Thoracic aorta (tissue), 2 donors: ENCODE data around the gene PI16. TPM values are rescaled to one million over a fixed set of nuclear protein-coding genes. Genes with fewer than 3 reads are reported as not detected.
"Not testable (repeated sequence)": the region's sequence is repeated elsewhere in the genome, so short reads cannot be mapped to it uniquely, and the experiment has no call there.

Experiments
- ATAC-seq: fragments of 150-250 bp; one replicate; pipeline ENCODE4 v1.8.0; 2017; ENCODE audit warnings: low read depth; ENCODE audit not compliant: insufficient number of reproducible peaks, low FRiP score
- DNase-seq: peaks from one replicate; pipeline ENCODE4 v3.0.0-alpha.2; 2020; ENCODE audit warnings: low spot score
- H3K27ac ChIP-seq, 2 donors: fragments of 200-600 bp; sonication (generic); 1 replicate in 1 of 2; 2 replicates in 1 of 2; pipeline ENCODE4 v1.5.1; 2016; ENCODE audit warnings: mild to moderate bottlenecking in 2 of 2, moderate library complexity in 2 of 2
- H3K27me3 ChIP-seq: fragments of 200-600 bp; sonication (generic); replicated peaks from 2 replicates; pipeline ENCODE4 v1.6.0; 2016; ENCODE audit warnings: mild to moderate bottlenecking; ENCODE audit not compliant: insufficient read depth
- H3K36me3 ChIP-seq: fragments of 200-600 bp; sonication (generic); one replicate; pipeline ENCODE4 v1.5.1; 2016
- H3K4me1 ChIP-seq, 2 donors: fragments of 200-600 bp; sonication (generic); 1 replicate in 1 of 2; 2 replicates in 1 of 2; pipeline versions ENCODE4 v1.5.1 to v1.6.0; 2016; ENCODE audit warnings: low read depth in 2 of 2, mild to moderate bottlenecking in 1 of 2; ENCODE audit not compliant: control insufficient read depth in 1 of 2
- H3K4me3 ChIP-seq: fragments of 200-600 bp; sonication (generic); 2 replicates; pipeline ENCODE4 v1.5.1; 2016; ENCODE audit warnings: mild to moderate bottlenecking
- H3K9me3 ChIP-seq: fragments of 200-600 bp; sonication (generic); 2 replicates; pipeline ENCODE4 v1.5.1; 2016
- total RNA-seq, 2 donors: library from RNA; depleted of rRNA; stranded (reverse); fragments of >200 nt; gene quantifications; one replicate each; pipeline versions ENCODE4 v1.1.0 to v1.2.3, GENCODE V29; 2016
- TF ChIP-seq, protein P1 (sequence below): fragments of 200-600 bp; sonication (generic); IDR thresholded peaks from one replicate; pipeline ENCODE4 v1.5.1; 2019; ENCODE audit warnings: antibody characterized with exemption

The PI16 gene
- total RNA-seq, 2 donors from 2014 or later: 44.3 to 89.7 TPM

DNA sequence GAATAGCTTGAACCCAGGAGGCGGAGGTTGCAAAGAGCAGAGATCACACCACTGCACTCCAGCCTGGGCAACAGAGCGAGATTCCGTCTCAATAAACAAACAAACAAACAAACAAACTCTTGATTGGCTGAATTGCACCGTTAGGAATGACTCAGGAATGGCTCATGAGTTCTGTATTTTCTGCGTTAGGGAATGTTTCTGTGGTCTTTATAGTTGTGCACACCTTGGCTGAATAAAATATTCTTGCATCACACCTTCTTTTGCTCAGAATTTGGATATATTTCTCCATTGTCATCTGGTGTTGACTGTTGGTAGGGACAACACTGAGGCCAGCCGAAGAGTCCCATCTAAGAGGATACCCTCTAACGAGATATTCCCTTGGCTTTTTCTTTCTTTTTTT, 19.6 kb upstream of the PI16 start:
- TF ChIP-seq, protein P1, sequence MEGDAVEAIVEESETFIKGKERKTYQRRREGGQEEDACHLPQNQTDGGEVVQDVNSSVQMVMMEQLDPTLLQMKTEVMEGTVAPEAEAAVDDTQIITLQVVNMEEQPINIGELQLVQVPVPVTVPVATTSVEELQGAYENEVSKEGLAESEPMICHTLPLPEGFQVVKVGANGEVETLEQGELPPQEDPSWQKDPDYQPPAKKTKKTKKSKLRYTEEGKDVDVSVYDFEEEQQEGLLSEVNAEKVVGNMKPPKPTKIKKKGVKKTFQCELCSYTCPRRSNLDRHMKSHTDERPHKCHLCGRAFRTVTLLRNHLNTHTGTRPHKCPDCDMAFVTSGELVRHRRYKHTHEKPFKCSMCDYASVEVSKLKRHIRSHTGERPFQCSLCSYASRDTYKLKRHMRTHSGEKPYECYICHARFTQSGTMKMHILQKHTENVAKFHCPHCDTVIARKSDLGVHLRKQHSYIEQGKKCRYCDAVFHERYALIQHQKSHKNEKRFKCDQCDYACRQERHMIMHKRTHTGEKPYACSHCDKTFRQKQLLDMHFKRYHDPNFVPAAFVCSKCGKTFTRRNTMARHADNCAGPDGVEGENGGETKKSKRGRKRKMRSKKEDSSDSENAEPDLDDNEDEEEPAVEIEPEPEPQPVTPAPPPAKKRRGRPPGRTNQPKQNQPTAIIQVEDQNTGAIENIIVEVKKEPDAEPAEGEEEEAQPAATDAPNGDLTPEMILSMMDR: no peak
- no peaks in the 10 kb centered on the region for H3K36me3 ChIP-seq
- H3K9me3 ChIP-seq: no peaks in the 10 kb centered on the region
- no peak overlapping the region for H3K4me3 ChIP-seq
- no peak overlapping the region for H3K27ac ChIP-seq
- no peaks in the 10 kb centered on the region for H3K4me1 ChIP-seq
- H3K27me3 ChIP-seq: no peaks in the 10 kb centered on the region
- ATAC-seq (no peak), DNase-seq (no peak)

DNA sequence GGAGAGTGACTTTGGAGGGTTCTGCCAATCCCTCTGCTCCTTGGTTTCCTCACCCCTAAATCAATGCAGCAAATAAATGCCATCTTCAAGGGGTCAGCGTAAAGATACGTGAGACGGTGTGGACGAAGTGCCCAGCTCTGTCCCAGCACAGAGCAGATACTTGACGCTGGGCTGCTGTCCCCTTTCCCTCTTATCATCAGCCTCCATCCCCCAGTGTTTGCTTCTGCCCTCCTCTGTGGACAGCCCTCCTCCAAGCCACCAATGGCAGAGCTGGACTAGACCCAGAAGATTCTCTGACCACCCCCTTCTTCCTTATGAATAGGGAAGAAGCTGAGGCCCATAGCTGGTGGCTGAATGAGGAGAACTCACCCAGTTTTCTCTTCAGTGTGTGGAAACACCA, 17.7 kb upstream of the PI16 start:
- Histone ChIP-seq H3K4me3 (no peak overlapping the region), H3K36me3 (no peaks in the 10 kb centered on the region), H3K4me1 (no peaks in the 10 kb centered on the region), H3K9me3 (no peaks in the 10 kb centered on the region), H3K27ac (no peak overlapping the region), H3K27me3 (no peaks in the 10 kb centered on the region)
- TF ChIP-seq, protein P1: no peak
- DNase-seq (no peak), ATAC-seq (no peak)

DNA sequence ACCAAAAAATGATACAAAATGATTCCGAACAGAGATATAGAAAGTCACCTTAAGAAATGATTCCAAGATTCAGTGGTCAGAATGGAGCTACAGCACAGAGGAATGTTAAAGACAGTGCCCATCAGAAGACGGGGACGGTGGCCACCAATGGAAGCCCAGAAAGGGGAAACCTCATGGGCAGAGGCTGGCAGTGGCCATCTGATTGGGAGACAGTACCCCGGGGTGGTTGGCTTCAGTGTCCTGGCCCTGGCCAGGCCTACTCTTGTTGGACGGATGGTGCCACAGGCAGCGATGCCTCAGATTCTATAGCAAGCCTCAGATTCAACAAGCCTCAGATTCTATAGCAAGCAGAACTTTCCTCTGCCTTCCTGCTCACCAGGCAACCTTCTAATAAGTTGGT, 16.6 kb upstream of the PI16 start:
- Histone ChIP-seq H3K4me1 (no peaks in the 10 kb centered on the region), H3K9me3 (no peaks in the 10 kb centered on the region), H3K4me3 (no peak overlapping the region), H3K27me3 (no peaks in the 10 kb centered on the region), H3K27ac (no peak overlapping the region), H3K36me3 (no peaks in the 10 kb centered on the region)
- TF ChIP-seq, protein P1: no peak
- ATAC-seq (no peak), DNase-seq (no peak)

DNA sequence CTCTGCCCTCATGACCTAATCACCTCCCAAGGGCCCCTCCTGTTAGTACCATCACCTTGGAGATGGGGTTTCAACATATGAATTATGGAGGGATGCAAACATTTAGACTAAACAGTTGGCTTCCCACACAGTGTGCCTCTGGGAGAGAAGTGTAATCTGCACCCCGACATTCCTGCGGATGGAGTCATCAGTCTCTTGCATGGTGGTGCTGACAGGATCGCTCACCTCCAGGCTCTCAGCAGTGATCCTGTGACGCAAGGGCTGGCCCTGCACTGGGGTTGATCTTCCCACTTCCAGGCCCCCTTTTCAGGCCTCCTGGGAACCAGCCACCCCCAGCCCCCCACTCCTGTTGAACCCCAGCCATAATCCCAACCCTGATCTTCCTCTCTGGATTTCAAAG, 16.0 kb upstream of the PI16 start:
- TF ChIP-seq, protein P1: no peak
- DNase-seq (no peak), ATAC-seq (no peak)
- H3K4me1 ChIP-seq: no peaks in the 10 kb centered on the region
- no peaks in the 10 kb centered on the region for H3K27me3 ChIP-seq
- no peak overlapping the region for H3K27ac ChIP-seq
- no peaks in the 10 kb centered on the region for H3K9me3 ChIP-seq
- H3K4me3 ChIP-seq: no peak overlapping the region
- no peaks in the 10 kb centered on the region for H3K36me3 ChIP-seq

DNA sequence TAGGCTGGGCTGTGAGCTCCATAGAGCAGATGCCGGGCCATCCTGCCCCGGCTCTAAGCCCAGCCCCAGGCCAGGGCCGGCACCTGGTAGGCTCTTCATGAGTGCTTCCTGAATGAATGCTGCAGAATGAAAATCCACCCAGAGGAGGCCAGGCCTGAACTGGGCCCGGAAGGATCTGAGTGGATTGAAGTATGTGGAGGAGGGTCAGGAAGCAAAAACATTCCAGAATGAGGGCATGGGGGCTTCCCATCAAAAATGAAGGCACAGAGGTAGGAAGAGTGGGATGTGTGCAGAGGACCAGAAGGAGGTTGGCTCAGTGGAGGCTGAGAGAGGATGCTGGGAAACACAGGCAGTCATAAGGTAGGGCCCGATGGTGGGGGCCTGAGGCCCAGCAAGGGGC, 15.5 kb upstream of the PI16 start:
- ATAC-seq, H3K36me3 ChIP-seq, H3K9me3 ChIP-seq, H3K27me3 ChIP-seq, DNase-seq, H3K4me1 ChIP-seq, H3K4me3 ChIP-seq, H3K27ac ChIP-seq: not testable (repeated sequence)

DNA sequence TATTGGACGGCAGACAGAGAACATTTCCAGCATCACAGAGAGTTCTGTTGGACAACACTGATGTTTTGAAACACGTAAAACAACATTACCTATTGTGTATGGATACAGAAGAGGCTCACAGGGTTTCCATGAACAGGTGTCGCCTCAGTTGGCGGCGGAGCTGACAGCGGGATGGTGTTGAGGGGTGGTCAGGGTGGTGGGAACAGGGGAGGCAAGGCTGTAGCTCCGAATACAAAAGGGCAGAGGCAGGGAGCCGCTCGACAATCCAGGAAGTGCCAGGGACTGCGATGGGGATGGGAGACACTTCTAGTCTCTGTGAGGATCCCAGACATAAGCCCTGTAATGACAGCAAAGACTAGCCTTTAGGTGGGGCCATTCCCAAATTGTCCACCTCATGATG, 14.5 kb upstream of the PI16 start:
- Histone ChIP-seq H3K27me3 (no peaks in the 10 kb centered on the region), H3K9me3 (no peaks in the 10 kb centered on the region), H3K36me3 (no peaks in the 10 kb centered on the region), H3K4me3 (no peak overlapping the region), H3K4me1 (no peaks in the 10 kb centered on the region), H3K27ac (no peak overlapping the region)
- no peak for ATAC-seq
- no peak for DNase-seq
- TF ChIP-seq, protein P1: no peak

DNA sequence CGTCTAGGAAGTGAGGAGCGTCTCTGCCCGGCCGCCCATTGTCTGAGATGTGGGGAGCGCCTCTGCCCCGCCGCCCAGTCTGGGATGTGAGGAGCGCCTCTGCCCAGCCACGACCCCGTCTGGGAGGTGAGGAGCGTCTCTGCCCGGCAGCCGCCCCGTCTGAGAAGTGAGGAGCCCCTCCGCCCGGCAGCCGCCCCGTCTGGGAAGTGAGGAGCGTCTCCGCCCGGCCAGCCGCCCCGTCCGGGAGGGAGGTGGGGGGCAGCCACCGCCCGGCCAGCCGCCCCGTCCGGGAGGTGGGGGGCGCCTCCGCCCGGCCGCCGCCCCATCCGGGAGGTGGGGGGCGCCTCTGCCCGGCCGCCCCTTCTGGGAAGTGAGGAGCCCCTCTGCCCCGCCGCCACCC, 13.0 kb upstream of the PI16 start:
- H3K27ac ChIP-seq, H3K27me3 ChIP-seq, H3K4me1 ChIP-seq, H3K4me3 ChIP-seq, DNase-seq, H3K36me3 ChIP-seq, H3K9me3 ChIP-seq, ATAC-seq: not testable (repeated sequence)

DNA sequence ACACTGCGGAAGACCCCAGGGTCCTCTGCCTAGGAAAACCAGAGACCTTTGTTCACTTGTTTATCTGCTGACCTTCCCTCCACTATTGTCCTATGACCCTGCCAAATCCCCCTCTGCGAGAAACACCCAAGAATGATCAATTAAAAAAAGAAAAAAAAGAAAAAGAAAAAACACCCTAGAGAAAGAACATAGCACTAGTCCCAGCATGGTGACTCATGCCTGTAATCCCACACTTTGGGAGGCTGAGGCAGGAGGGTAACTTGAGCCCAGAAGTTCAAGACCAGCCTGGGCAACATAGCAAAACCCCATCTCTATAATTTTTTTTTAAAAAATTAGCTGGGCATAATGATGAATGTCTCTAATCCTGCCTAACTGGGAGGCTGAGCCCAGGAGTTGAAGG, 12.2 kb upstream of the PI16 start:
- not testable (repeated sequence) for H3K27ac ChIP-seq, DNase-seq

More for the DNA sequence above, 12.2 kb upstream of the PI16 start:
- H3K4me3 ChIP-seq, H3K4me1 ChIP-seq, H3K27me3 ChIP-seq, ATAC-seq, H3K36me3 ChIP-seq, H3K9me3 ChIP-seq: not testable (repeated sequence)
